ENCODE measurements around the gene PSENEN.

PSENEN gene

DNA sequence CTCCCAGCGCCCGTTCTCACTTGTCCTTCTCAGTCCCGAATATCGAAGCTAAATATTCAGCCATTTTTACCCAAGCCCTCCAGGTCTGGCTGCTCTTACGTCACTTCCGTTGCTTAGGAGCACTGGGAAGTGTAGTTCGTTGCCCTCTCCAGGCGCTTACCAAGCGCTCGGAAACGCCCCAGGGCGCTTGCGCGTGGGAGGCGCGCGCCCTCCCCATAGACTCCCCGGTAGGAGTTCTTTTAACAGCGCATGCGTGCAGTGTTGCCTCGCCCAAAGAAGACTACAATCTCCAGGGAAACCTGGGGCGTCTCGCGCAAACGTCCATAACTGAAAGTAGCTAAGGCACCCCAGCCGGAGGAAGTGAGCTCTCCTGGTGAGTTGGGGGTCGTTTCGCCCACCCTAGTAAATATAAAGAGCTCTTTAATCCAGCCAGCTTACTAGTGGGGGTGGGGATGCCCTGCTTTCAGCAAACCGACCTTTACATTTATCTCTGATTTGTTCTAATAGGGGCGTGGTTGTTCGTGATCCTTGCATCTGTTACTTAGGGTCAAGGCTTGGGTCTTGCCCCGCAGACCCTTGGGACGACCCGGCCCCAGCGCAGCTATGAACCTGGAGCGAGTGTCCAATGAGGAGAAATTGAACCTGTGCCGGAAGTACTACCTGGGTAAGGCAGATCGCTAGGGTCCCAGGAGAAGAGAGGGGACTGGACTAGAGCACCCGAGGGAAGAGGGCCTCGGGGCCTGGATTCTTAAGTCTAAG lies at the start of gene PSENEN, which contains the start of gene U2AF1L4:
TSS of gene PSENEN (plus strand) at position 324 of the 759 bp plus-strand sequence. CDS start at position 604, 280 bp downstream.
TSS of gene U2AF1L4 (minus strand) at position 91 of the 759 bp plus-strand sequence. CDS start at position 64, 27 bp downstream.
- CTCF ChIA-PET: interaction anchor here (0.8 to 2.1 kb wide), 9 partner anchors 8 to 187 kb away, joined by 3 to 8 read pairs (median 4); no protein-coding TSS in a partner anchor
- POLR2A ChIA-PET: interaction anchor here (0.6 to 0.7 kb wide), 2 partner anchors 540 to 621 kb away, joined by 5 to 6 read pairs; no protein-coding TSS in a partner anchor
- TF ChIP-seq, protein P1, sequence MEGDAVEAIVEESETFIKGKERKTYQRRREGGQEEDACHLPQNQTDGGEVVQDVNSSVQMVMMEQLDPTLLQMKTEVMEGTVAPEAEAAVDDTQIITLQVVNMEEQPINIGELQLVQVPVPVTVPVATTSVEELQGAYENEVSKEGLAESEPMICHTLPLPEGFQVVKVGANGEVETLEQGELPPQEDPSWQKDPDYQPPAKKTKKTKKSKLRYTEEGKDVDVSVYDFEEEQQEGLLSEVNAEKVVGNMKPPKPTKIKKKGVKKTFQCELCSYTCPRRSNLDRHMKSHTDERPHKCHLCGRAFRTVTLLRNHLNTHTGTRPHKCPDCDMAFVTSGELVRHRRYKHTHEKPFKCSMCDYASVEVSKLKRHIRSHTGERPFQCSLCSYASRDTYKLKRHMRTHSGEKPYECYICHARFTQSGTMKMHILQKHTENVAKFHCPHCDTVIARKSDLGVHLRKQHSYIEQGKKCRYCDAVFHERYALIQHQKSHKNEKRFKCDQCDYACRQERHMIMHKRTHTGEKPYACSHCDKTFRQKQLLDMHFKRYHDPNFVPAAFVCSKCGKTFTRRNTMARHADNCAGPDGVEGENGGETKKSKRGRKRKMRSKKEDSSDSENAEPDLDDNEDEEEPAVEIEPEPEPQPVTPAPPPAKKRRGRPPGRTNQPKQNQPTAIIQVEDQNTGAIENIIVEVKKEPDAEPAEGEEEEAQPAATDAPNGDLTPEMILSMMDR (IDR thresholded peaks at IDR 0.05; ENCODE audit: control extremely low read depth, extremely low read depth, low read depth, missing control alignments): no peak

DNA sequence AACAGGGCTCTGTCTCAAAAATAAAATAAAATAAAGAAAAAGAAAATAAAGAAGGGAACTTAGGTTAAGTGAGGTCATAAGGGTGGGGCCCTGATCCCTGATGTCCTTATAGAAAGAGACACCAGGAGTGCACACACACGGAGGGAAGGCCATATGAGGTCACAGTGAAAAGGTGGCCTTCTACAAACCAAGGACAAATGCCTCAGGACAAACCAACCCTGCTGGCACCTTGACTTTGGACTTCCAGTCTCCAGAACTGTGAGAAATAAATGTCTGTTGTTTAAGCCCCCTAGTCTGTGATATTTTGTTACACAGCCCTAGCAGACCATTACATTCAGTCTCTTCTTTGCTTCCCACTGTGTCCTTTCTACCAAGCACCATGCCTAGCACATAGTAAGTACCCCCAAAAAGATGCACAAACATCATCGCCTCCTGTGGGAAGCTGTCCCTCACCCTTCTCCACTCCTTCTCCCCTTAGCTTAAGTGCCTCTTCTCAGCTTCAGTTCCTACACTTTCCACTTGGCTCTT lies 49.5 kb upstream of the PSENEN start:
- no peak for DNase-seq (ENCODE audit: extremely low spot score)
- ChIA-PET CTCF (interaction anchor here (0.9 to 11.4 kb wide), 14 partner anchors 9 to 236 kb away, joined by 3 to 184 read pairs (median 4); partner anchors contain the start of genes COX6B1, IGFLR1 and ZBTB32), POLR2A (interaction anchor here (0.5 to 1.6 kb wide), 4 partner anchors 15 to 52 kb away, joined by 4 to 8 read pairs (median 5); partner anchors contain the start of gene LIN37)
- TF ChIP-seq, protein P1 (IDR thresholded peaks at IDR 0.05; ENCODE audit: control extremely low read depth, extremely low read depth, low read depth, missing control alignments): no peak

More for the DNA sequence above, at the start of gene PSENEN, which contains the start of gene U2AF1L4:
- peak; percentile 91 for DNase-seq (ENCODE audit: extremely low spot score)

DNA sequence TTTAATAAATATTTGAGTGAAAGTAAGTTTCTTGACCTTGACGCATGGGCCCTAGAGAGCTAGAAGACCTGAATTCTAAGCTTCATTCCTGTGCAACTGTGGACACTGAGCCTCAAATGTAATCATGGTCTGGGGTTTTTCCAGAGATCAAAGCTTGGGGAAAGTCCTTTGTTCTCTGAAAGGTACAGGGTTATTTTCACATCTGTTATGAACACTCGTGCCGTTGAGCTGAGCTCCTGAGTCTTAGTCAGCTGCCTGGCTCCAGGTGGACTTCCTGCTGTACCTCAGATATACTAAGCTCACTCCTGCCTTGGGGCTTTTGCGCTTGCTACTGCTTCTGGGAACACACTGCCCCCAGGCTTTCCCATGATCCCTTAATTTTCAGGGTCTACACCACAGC lies 48.6 kb upstream of the PSENEN start:
- TF ChIP-seq, protein P1 (IDR thresholded peaks at IDR 0.05; ENCODE audit: control extremely low read depth, extremely low read depth, low read depth, missing control alignments): no peak
- ChIA-PET POLR2A (interaction anchor here (0.5 to 1.6 kb wide), 6 partner anchors 14 to 186 kb away, joined by 3 to 8 read pairs (median 4); partner anchors contain the start of gene LIN37), CTCF (interaction anchor here (1.0 to 11.4 kb wide), 11 partner anchors 9 to 235 kb away, joined by 3 to 184 read pairs (median 4); partner anchors contain the start of genes COX6B1 and LIN37)
- DNase-seq (ENCODE audit: extremely low spot score): peak; percentile 70

GRCh38 chr19:35702223-35703012 lies 43.0 kb upstream of the PSENEN start:
- peak; percentile 95 for DNase-seq (ENCODE audit: extremely low spot score)
- TF ChIP-seq, protein P1 (IDR thresholded peaks at IDR 0.05; ENCODE audit: control extremely low read depth, extremely low read depth, low read depth, missing control alignments): no peak
- POLR2A ChIA-PET: interaction anchor here (0.5 to 3.0 kb wide), 6 partner anchors 10 to 59 kb away, joined by 3 to 42 read pairs (median 5); partner anchors contain the start of genes COX6B1 and LIN37
- CTCF ChIA-PET: interaction anchor here (1.1 to 11.4 kb wide), 6 partner anchors 8 to 229 kb away, joined by 3 to 184 read pairs (median 7); partner anchors contain the start of gene LIN37

- TF ChIP-seq, protein P1 (IDR thresholded peaks at IDR 0.05; ENCODE audit: control extremely low read depth, extremely low read depth, low read depth, missing control alignments): no peak
- no peak for DNase-seq (ENCODE audit: extremely low spot score)
- ChIA-PET POLR2A (interaction anchor here (0.7 to 3.0 kb wide), 4 partner anchors 9 to 165 kb away, joined by 3 to 42 read pairs (median 8); partner anchors contain the start of genes APLP1 and LIN37), CTCF (interaction anchor here (1.1 to 11.4 kb wide), 5 partner anchors 9 to 228 kb away, joined by 3 to 184 read pairs (median 8); partner anchors contain the start of gene LIN37)
Measured at GRCh38 chr19:35703343-35703742, 42.1 kb upstream of the PSENEN start.
